ENCODE measurements around the gene LIPG.
"Not testable (repeated sequence)": the region's sequence is repeated elsewhere in the genome, so short reads cannot be mapped to it uniquely, and the experiment has no call there.

The LIPG gene
- 0 to 0.34 (median 0.13) reads per million in 9 experiments for total RNA-seq

DNA sequence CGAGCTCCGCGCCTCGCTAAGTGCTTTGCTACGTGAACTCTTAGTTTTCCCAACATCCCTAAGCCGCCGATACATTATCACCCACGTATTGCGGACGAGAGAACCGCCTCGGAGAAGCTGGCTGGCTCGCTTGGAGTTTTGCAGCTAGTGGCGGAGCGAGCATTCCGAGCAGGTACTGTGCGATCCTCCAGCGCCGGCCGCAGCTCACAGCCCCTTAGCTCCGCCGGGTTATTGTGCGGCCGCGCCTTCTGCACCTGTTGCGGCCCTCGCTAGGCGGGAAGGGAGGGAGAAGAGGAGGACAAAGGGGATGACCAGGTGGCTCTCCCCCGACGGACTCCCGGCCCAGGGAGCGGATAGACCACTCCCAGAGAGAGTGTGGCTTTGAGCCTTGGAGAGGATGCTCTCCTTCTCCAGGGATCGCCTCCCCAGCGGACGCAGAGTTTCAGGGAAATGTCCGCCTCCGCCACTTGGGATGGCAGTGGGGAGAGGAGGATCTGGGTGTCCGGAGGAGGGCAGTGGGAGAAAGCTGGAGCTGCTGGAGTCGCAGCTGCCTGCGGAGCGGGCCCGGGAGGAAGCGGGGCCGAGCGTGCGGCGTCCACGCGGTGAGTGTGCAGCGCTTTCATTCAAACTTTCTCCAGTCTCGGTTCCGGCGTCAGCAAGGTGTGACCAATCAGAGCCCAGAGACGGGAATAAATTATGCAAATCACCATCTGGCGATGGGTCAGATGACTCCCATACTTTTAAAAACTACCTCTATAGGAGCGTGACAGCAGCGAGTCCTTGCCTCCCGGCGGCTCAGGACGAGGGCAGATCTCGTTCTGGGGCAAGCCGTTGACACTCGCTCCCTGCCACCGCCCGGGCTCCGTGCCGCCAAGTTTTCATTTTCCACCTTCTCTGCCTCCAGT lies at the start of gene LIPG:
Gene LIPG (plus strand): TSS at position 769 of the 905 bp plus-strand sequence. CDS start 252 bp downstream, outside the sequence.
- H3K4me3 Mint-ChIP-seq, result peak within 1 kb of the TSS; percentile 83 to 90
- H3K4me1 Mint-ChIP-seq (ENCODE audit: low read depth in 2 of 2), result peaks cover 18 to 25% of the 10 kb centered on the region in 2 donors
- ATAC-seq (replicated peaks) (peak; percentile 77), DNase-seq (peak in 2 of 3 experiments; percentile 15 to 20)
- no peaks in the 10 kb centered on the region for H3K36me3 Mint-ChIP-seq (ENCODE audit: insufficient read depth)
- H3K9me3 Mint-ChIP-seq, result no peaks in the 10 kb centered on the region
- H3K27me3 Mint-ChIP-seq, result peaks cover 64 to 82% of the 10 kb centered on the region in 2 donors
- H3K27ac Mint-ChIP-seq, result peak within 1 kb of the TSS; percentile 13 to 30

DNA sequence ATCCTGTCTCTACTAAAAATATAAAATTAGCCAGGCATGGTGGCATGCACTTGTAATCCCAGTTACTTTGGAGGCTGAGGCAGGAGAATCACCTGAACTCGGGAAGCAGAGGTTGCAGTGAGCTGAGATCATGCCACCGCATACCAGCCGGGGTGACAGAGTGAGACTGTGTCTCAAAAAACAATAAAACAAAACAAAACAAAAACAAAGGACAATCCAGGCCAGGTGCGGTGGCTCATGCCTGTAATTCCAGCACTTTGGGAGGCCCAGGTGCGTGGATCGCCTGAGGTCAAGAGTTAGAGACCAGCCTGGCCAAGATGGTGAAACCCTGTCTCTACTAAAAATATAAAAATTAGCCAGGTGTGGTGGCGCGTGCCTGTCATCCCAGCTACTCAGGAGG lies 49.0 kb upstream of the LIPG start:
- H3K9me3 Mint-ChIP-seq; H3K4me3 Mint-ChIP-seq; H3K27ac Mint-ChIP-seq; H3K4me1 Mint-ChIP-seq (ENCODE audit: low read depth in 2 of 2); H3K36me3 Mint-ChIP-seq (ENCODE audit: insufficient read depth); DNase-seq; ATAC-seq (replicated peaks): not testable (repeated sequence)
- peaks cover 10 to 26% of the 10 kb centered on the region in 2 donors for H3K27me3 Mint-ChIP-seq

DNA sequence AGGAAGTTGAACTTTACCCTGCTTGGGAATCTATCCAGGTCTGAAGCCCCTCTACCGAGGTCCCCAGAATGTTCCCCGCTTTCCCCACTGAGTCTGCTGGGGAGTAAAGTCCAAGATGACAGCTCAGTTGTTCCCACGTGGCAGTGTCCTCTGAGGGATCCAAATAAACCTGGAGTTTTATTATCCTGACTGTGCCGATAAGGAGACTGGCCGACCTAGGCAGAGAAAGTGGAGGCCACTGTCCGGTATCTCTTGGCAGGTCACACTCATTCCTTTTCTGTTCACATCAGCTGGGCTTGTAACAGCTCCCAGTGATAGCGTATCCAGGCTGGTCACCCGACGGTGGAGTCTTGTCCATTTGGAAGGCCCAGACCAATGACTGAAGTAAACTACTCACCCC lies 47.3 kb upstream of the LIPG start:
- Mint-ChIP-seq H3K36me3 (ENCODE audit: insufficient read depth) (no peaks in the 10 kb centered on the region), H3K9me3 (no peaks in the 10 kb centered on the region), H3K4me1 (ENCODE audit: low read depth in 2 of 2) (no peaks in the 10 kb centered on the region), H3K27me3 (peaks cover 0 to 20% of the 10 kb centered on the region in 2 donors), H3K27ac (no peak overlapping the region), H3K4me3 (no peak overlapping the region)
- no peak for DNase-seq
- no peak for ATAC-seq (replicated peaks)

DNA sequence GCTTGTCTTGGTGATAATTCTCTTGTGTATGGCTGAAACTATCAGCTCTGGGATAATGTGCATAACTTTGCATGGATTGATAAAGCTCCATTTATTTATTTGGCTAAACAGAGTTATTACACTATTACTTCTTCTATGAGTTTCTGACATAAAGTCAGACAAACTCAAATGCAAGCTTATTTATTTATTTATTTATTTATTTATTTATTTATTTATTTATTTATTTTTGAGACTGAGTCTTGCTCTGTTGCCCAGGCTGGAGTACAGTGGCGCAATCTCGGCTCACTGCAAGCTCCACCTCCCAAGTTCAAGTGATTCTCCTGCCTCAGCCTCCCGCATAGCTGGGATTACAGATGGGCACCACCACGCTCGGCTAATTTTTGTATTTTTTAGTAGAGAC lies 46.9 kb upstream of the LIPG start:
- not testable (repeated sequence) for H3K36me3 Mint-ChIP-seq (ENCODE audit: insufficient read depth); H3K9me3 Mint-ChIP-seq; DNase-seq; ATAC-seq (replicated peaks); H3K27ac Mint-ChIP-seq; H3K4me3 Mint-ChIP-seq; H3K4me1 Mint-ChIP-seq (ENCODE audit: low read depth in 2 of 2)
- peaks cover 0 to 19% of the 10 kb centered on the region in 2 donors for H3K27me3 Mint-ChIP-seq

DNA sequence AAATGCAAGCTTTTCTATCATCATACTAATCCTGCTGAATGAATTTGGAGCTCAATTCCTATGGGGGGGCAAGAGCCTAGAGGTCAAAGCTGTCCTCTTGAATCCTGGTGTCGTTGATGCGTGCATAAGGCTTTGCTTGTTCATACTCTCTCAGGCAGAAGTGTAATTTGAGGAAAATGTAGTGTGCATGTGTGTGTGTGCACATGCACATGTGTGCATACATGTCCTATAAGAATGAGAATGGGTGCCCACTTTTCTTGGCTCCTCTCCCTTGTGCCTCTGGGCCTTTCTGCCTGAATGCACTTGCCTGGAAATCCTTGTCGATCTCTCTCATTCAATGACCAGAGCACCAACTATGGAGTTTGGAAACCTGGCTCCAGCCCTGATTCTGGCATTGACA lies 46.3 kb upstream of the LIPG start:
- Mint-ChIP-seq H3K9me3 (no peaks in the 10 kb centered on the region), H3K4me3 (no peak overlapping the region), H3K27ac (no peak overlapping the region), H3K36me3 (ENCODE audit: insufficient read depth) (no peaks in the 10 kb centered on the region), H3K4me1 (ENCODE audit: low read depth in 2 of 2) (no peaks in the 10 kb centered on the region), H3K27me3 (peaks cover 0 to 19% of the 10 kb centered on the region in 2 donors)
- DNase-seq (no peak), ATAC-seq (replicated peaks) (no peak)

DNA sequence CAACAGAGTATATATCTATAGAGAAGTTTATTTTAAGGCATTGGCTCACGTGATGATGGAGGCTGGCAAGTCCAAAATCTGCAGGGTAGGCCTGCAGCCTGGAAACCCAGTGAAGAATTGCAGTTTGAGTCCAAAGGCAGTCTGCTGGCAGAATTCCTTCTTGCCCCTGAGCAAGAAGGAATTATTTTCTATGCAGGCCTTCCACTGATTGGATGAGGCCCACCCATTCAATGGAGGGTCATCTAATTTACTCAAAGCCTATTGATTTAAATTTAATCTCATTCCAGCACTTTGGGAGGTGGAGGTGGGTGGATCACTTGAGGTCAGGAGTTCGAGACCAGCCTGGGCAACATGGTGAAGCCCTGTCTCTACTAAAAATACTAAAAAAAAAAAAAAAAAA lies 44.4 kb upstream of the LIPG start:
- Mint-ChIP-seq H3K9me3 (no peaks in the 10 kb centered on the region), H3K27me3 (peaks cover 0 to 19% of the 10 kb centered on the region in 2 donors), H3K4me3 (no peak overlapping the region), H3K36me3 (ENCODE audit: insufficient read depth) (no peaks in the 10 kb centered on the region), H3K4me1 (ENCODE audit: low read depth in 2 of 2) (no peaks in the 10 kb centered on the region), H3K27ac (no peak overlapping the region)
- DNase-seq (no peak), ATAC-seq (replicated peaks) (no peak)

DNA sequence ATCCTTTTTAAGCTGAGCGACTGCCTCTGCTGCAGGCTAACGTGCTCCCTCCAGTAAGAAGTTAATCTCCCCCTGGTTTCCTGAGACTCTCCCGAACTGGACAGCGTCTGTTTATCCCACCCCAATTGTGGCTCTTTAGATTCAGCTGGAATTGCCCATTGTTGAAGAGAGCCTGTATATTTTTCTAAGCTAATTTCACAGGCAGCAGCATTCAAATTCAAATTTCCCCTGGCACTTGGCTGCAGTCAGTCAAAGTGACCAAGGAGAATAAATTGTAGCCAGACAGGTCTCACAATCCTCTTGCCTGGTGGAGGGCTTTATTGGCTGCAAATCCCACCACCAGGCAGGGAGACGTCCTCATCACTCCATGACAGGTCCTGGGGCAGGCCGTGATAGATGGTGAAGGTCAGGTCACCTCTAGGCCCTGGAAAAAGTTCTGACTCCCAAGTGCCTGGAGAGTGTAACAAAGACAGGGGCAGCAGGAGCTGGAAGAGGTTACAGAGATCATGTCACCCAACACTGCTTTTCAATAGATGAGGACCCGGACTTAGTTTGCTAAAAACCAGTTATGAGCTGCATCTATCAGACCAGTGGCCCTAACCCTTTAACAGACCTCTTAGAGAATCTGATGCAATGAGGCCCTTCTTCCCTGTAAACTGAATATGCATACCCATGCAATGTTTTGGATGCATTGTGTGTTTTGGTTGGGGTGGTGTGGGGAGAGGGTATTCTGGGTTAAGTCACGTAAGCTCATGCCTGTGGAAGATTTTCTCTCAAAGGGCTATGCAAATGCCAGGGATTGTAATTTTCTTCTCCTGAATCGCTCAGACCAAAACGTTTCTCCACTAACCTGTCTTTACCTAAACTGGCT lies 42.5 kb upstream of the LIPG start:
- no peak for ATAC-seq (replicated peaks)

DNA sequence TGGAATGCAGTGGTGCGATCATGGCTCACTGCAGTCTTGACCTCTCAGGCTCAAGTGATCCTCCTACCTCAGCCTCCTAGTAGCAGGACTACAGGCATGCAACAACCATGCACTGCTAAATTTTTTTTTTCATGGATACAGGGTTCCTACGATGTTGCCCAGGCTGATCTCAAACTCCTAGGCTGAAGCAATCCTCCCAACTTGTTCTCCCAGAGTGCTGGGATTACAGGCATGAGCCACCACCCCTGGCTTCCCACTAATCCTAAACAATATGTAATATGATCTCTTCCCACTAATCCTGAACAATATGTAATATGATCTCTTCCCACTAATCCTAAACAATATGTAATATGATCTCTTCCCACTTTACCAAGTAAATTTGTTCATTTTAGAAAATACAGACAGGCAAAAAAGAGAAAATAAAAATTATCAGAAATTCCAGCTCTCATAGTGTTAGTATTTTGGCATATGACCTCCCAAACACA lies 41.2 kb upstream of the LIPG start:
- Mint-ChIP-seq H3K27me3 (peaks cover 0 to 19% of the 10 kb centered on the region in 2 donors), H3K36me3 (ENCODE audit: insufficient read depth) (no peaks in the 10 kb centered on the region), H3K4me1 (ENCODE audit: low read depth in 2 of 2) (no peaks in the 10 kb centered on the region), H3K4me3 (no peak overlapping the region), H3K27ac (no peak overlapping the region), H3K9me3 (no peaks in the 10 kb centered on the region)
- DNase-seq (no peak), ATAC-seq (replicated peaks) (no peak)

More for the DNA sequence above, 42.5 kb upstream of the LIPG start:
- Mint-ChIP-seq H3K4me3 (no peak overlapping the region), H3K27ac (no peak overlapping the region), H3K36me3 (ENCODE audit: insufficient read depth) (no peaks in the 10 kb centered on the region), H3K9me3 (no peaks in the 10 kb centered on the region), H3K4me1 (ENCODE audit: low read depth in 2 of 2) (no peaks in the 10 kb centered on the region), H3K27me3 (peaks cover 0 to 19% of the 10 kb centered on the region in 2 donors)
- DNase-seq, result no peak

DNA sequence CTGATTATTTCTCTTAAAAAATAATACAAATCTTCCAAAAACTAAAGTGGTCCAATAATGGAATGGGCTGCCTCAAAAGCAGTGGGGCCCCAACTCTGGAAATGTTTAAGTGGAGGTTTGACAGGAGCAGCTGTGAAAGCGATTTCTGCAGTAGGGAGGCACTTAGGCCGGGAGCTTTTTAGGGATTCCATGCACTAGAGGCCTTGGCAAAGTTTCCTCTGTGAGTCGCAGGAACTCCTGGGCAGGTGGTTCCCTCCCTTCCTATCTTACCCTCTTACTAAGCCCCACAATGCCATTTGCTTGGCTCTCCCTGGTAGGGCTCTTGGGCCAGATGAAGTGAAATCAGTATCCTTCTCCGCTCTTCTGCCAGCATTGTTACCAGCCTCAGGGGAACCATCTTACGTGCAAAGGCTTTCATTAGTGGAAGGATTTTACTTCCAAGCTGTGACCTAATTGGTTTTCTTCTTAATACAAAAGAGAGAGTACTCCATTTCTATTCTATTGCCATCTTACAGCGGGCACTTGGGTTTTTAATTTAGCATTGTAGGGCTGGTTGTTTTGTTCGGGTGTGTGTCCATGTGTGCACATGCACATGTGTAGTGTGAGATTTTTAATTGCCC lies 40.5 kb upstream of the LIPG start:
- ATAC-seq (replicated peaks) (no peak), DNase-seq (no peak)
- H3K4me3 Mint-ChIP-seq, result no peak overlapping the region
- no peaks in the 10 kb centered on the region for H3K4me1 Mint-ChIP-seq (ENCODE audit: low read depth in 2 of 2)
- no peak overlapping the region for H3K27ac Mint-ChIP-seq
- H3K9me3 Mint-ChIP-seq, result no peaks in the 10 kb centered on the region
- no peaks in the 10 kb centered on the region for H3K36me3 Mint-ChIP-seq (ENCODE audit: insufficient read depth)
- peaks cover 0 to 19% of the 10 kb centered on the region in 2 donors for H3K27me3 Mint-ChIP-seq

DNA sequence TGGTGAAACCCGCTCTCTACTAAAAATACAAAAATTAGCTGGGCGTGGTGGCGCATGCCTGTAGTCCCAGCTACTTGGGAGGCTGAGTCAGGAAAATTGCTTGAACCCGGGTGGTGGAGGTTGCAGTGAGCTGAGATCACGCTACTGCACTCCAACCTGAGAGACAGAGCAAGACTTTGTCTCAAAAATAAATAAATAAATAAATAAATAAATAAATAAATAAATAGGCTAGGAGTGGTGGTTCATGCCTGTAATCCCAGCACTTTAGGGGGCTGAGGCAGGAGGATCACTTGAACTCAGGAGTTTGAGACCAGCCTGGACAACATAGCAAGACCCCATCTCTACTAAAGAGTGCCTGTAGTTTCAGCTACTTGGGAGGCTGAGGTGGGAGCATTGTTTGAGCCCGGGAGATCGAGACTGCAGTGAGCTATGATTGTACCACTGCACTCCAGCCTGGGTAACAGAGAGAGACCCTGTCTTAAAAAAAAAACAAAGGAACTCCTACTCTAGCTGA lies 38.2 kb upstream of the LIPG start:
- ATAC-seq (replicated peaks); H3K4me1 Mint-ChIP-seq (ENCODE audit: low read depth in 2 of 2); H3K36me3 Mint-ChIP-seq (ENCODE audit: insufficient read depth); H3K27ac Mint-ChIP-seq; H3K9me3 Mint-ChIP-seq; DNase-seq; H3K4me3 Mint-ChIP-seq: not testable (repeated sequence)
- peaks cover 3 to 10% of the 10 kb centered on the region in 2 donors for H3K27me3 Mint-ChIP-seq

DNA sequence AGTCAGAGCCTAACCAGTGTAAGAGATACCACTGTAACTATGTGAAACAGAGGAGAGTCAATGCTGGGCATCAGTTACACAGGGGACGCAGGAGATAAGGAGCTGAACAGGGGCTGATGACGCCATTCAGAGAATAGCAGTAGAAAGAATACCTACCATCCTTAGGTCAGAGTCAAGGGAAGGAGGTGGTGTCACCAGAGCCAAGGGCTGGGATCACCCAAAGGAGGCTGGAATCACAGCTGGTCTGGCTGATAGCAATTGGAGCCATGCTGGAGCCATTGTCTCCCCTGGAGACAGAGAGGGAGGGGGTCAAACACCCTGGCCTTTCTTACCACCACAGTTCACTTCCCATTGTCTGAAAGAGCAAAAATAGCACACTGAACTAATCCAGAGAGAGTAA lies 37.5 kb upstream of the LIPG start:
- DNase-seq, result no peak
- no peaks in the 10 kb centered on the region for H3K4me1 Mint-ChIP-seq (ENCODE audit: low read depth in 2 of 2)
- no peak overlapping the region for H3K4me3 Mint-ChIP-seq
- no peak for ATAC-seq (replicated peaks)
- no peaks in the 10 kb centered on the region for H3K9me3 Mint-ChIP-seq
- peaks cover 5 to 6% of the 10 kb centered on the region in 2 donors for H3K27me3 Mint-ChIP-seq
- H3K36me3 Mint-ChIP-seq (ENCODE audit: insufficient read depth), result no peaks in the 10 kb centered on the region
- no peak overlapping the region for H3K27ac Mint-ChIP-seq

DNA sequence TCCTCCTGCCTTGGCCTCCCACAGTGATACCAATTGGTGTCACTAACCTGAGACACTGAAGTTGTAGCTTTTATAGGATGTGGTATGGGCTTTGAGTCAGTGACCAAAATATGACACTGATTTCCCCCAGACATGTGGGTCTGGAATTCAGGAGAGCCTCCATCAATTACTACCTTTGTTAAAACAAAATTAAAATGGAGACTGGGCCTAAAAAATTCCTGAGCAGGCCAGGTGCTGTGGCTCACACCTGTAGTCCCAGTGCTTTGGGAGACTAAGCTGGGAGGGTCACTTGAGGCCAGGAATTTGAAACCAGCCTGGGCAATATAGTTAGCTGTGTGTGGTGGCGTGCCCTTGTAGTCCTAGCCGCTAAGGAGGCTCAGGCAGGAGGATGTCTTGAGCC lies 36.9 kb upstream of the LIPG start:
- ATAC-seq (replicated peaks) (no peak), DNase-seq (no peak)
- H3K27me3 Mint-ChIP-seq, result peaks cover 5 to 8% of the 10 kb centered on the region in 2 donors
- H3K27ac Mint-ChIP-seq, result no peak overlapping the region
- no peak overlapping the region for H3K4me3 Mint-ChIP-seq
- H3K4me1 Mint-ChIP-seq (ENCODE audit: low read depth in 2 of 2), result no peaks in the 10 kb centered on the region
- H3K9me3 Mint-ChIP-seq, result no peaks in the 10 kb centered on the region
- H3K36me3 Mint-ChIP-seq (ENCODE audit: insufficient read depth), result no peaks in the 10 kb centered on the region

DNA sequence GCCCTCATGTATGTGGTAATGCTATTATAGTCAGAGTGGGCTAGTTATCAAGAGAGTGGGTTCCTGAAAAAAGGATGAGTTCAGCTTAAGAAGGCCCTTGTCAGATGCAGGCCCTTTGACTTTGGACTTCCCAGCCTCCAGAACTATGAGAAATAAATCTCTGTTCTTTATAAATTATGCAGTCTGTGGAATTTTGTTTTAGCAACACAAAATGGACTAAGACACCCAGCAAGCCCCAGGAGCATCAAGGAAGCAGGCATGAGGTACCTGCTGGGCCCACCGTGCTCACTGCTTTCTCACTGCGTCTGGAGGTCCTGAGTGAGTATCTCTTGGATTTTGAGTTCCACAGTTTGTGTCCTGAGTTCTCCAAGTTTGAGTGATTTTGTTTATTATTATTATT lies 35.9 kb upstream of the LIPG start:
- H3K27ac Mint-ChIP-seq, result no peak overlapping the region
- H3K36me3 Mint-ChIP-seq (ENCODE audit: insufficient read depth), result no peaks in the 10 kb centered on the region
- peaks cover 5 to 17% of the 10 kb centered on the region in 2 donors for H3K27me3 Mint-ChIP-seq
- no peaks in the 10 kb centered on the region for H3K4me1 Mint-ChIP-seq (ENCODE audit: low read depth in 2 of 2)
- ATAC-seq (replicated peaks) (no peak), DNase-seq (no peak)
- no peak overlapping the region for H3K4me3 Mint-ChIP-seq
- H3K9me3 Mint-ChIP-seq, result no peaks in the 10 kb centered on the region

Data from effector memory CD8-positive, alpha-beta T cell (primary cell).